Measurements from ENCODE around the gene SLC6A20. TPM values are rescaled to one million over a fixed set of nuclear protein-coding genes. Genes with fewer than 3 reads are reported as not detected.
A peak's percentile ranks its signal among the peaks of the same experiment; 100 is the strongest.

SLC6A20 gene
- total and polyA plus RNA-seq, 7 donors = 0.16 to 1.4 (median 0.60) TPM; not detected in 4

- intact Hi-C loops (cut with DNase I) = no loop called here
- DNase-seq = no peak
- H3K36me3 ChIP-seq = no peaks in the 10 kb centered on the region
- no peaks in the 10 kb centered on the region for H3K9me3 ChIP-seq
- 85 to 88% methylated on average over 16 of the region's 16 CpGs for WGBS, 2 donors
- H3K27ac ChIP-seq = no peak overlapping the region
- no peaks in the 10 kb centered on the region for H3K27me3 ChIP-seq
- H3K4me3 ChIP-seq = no peak overlapping the region
- no peaks in the 10 kb centered on the region for H3K4me1 ChIP-seq
- TF ChIP-seq EP300 (IDR thresholded peaks at IDR 0.05) (no peak), POLR2AphosphoS5 (IDR thresholded peaks at IDR 0.05) (no peak), POLR2A (IDR thresholded peaks at IDR 0.05) (no peak)
- TF ChIP-seq, protein P1, sequence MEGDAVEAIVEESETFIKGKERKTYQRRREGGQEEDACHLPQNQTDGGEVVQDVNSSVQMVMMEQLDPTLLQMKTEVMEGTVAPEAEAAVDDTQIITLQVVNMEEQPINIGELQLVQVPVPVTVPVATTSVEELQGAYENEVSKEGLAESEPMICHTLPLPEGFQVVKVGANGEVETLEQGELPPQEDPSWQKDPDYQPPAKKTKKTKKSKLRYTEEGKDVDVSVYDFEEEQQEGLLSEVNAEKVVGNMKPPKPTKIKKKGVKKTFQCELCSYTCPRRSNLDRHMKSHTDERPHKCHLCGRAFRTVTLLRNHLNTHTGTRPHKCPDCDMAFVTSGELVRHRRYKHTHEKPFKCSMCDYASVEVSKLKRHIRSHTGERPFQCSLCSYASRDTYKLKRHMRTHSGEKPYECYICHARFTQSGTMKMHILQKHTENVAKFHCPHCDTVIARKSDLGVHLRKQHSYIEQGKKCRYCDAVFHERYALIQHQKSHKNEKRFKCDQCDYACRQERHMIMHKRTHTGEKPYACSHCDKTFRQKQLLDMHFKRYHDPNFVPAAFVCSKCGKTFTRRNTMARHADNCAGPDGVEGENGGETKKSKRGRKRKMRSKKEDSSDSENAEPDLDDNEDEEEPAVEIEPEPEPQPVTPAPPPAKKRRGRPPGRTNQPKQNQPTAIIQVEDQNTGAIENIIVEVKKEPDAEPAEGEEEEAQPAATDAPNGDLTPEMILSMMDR (IDR thresholded peaks at IDR 0.05) = no peak
Observed at GRCh38 chr3:45772341-45773035, 23.8 kb downstream of the SLC6A20 start.

DNA sequence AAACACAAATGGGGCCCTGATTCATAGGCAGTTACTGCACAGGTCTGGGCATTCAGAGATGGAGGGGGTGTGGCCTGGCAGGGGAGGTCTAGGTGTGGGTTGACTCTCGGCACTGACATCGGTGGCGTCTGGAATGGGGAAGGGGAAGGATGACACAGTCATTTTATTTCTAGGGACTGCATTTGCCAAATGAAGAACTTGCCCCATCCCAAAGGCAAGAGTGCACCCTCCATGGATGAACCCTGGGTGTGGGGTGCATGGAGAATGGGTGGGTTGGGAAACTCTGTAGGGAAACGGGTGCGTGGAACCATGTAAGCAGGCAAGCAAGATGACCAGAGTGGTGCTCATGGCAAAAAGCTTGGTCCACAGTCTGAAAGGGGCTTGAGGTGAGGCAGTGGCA, 24.5 kb downstream of the SLC6A20 start:
- DNase-seq = peak; percentile 46
- 84 to 97% methylated on average over 5 of the region's 5 CpGs for WGBS, 2 donors
- intact Hi-C loops (cut with DNase I) = no loop called here
- Histone ChIP-seq H3K9me3 (no peaks in the 10 kb centered on the region), H3K27ac (no peak overlapping the region), H3K27me3 (no peaks in the 10 kb centered on the region), H3K4me3 (no peak overlapping the region), H3K4me1 (no peaks in the 10 kb centered on the region), H3K36me3 (no peaks in the 10 kb centered on the region)
- TF ChIP-seq, protein P1 (IDR thresholded peaks at IDR 0.05) = no peak
- TF ChIP-seq EP300 (IDR thresholded peaks at IDR 0.05) (no peak), POLR2A (IDR thresholded peaks at IDR 0.05) (no peak), POLR2AphosphoS5 (IDR thresholded peaks at IDR 0.05) (no peak)

- intact Hi-C loops (cut with DNase I) = no loop called here
- 96 to 97% methylated on average over 9 of the region's 9 CpGs for WGBS, 2 donors
- H3K36me3 ChIP-seq = no peaks in the 10 kb centered on the region
Observed at GRCh38 chr3:45771166-45771775, 25.1 kb downstream of the SLC6A20 start.

DNA sequence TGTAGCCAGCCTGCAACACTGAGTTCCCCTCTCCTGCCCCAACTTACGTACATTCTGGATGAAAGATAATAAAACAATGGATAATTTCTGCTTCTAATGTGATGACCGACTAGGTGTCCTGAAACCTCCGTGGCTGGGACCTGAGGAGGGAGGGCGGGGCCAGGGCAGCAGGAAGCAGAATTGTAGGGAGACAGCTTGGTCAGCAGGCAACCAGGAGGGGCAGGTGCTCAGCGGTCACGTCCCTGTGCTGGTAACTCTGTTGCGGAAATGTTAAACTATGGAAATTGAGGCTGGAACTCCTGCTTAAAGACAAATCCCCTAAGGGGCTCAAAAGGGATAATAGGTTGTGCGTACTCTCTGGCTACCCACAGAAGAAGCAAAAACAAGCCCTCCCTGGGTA, 30.4 kb downstream of the SLC6A20 start:
- no peak overlapping the region for H3K27ac ChIP-seq
- peaks cover 0 to 5% (median 0%) of the 10 kb centered on the region in 4 donors for H3K4me1 ChIP-seq
- WGBS, 2 donors = 89% methylated on average over 8 of the region's 8 CpGs
- no peaks in the 10 kb centered on the region for H3K27me3 ChIP-seq
- H3K9me3 ChIP-seq = no peaks in the 10 kb centered on the region
- H3K36me3 ChIP-seq = no peaks in the 10 kb centered on the region
- no peak overlapping the region for H3K4me3 ChIP-seq
- intact Hi-C loops (cut with DNase I) = loop anchor here (10.0 kb wide), 1 partner anchor 679 kb away; no protein-coding TSS in a partner anchor
- TF ChIP-seq, protein P1 (IDR thresholded peaks at IDR 0.05) = no peak
- no peak for TF ChIP-seq POLR2A (IDR thresholded peaks at IDR 0.05)
- TF ChIP-seq EP300 (IDR thresholded peaks at IDR 0.05) = no peak
- DNase-seq = no peak

More at GRCh38 chr3:45771166-45771775, 25.1 kb downstream of the SLC6A20 start:
- Histone ChIP-seq H3K4me1 (no peaks in the 10 kb centered on the region), H3K9me3 (no peaks in the 10 kb centered on the region), H3K27me3 (no peaks in the 10 kb centered on the region), H3K4me3 (no peak overlapping the region), H3K27ac (no peak overlapping the region)
- TF ChIP-seq POLR2A (IDR thresholded peaks at IDR 0.05) (no peak), EP300 (IDR thresholded peaks at IDR 0.05) (no peak), POLR2AphosphoS5 (IDR thresholded peaks at IDR 0.05) (no peak)
- TF ChIP-seq, protein P1 (IDR thresholded peaks at IDR 0.05) = no peak
- no peak for DNase-seq

Measured in sigmoid colon (tissue), 7 donors.